ENCODE measurements around the gene JAGN1. TPM values are rescaled to one million over a fixed set of nuclear protein-coding genes. Genes with fewer than 3 reads are reported as not detected.

Gene JAGN1
- total RNA-seq, 1 experiment from 2014 or later = 34.1 TPM

DNA sequence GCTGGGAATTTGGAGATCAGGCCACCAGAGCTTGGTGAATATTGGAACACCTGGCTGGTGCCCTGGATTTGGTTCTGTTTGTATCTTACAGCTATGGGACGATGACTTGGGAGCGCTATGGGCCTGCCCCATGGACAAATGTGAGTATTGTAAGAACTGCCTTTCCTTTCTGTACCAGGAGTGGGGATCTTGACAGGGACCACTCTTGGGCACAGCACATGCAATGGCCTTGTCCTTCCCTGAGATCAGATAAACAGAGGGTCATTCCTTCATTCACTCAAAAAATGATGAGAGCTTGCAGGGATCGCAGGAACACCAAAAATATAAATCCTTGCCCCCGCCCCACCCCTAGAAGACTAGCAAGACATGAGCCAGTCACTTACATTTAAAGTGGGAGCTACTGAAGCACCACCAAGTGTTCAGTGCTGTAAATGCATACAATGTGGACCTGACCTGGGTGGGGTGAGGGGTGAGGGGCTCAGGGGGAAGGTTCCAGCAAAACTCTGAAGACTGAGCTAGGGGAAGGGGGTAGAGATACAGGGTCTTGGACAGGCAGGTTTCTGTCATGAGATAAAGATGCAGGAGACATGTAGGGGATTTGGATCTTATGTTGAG is 40.5 kb downstream of the JAGN1 start:
- Histone ChIP-seq H3K79me2 (ENCODE audit: low read length) (peaks cover 16% of the 10 kb centered on the region), H4K20me1 (ENCODE audit: low read length) (no peaks in the 10 kb centered on the region), H3K27ac (ENCODE audit: low read length) (no peak overlapping the region), H3F3A (ENCODE audit: low read length, unreplicated experiment) (no peaks in the 10 kb centered on the region), H3K4me1 (ENCODE audit: insufficient read depth, low read length) (peaks cover 31% of the 10 kb centered on the region), H2AFZ (ENCODE audit: low read length) (no peak overlapping the region), H3K9me3 (ENCODE audit: low read length) (no peaks in the 10 kb centered on the region), H3K36me3 (ENCODE audit: low read depth, low read length) (peaks cover 17% of the 10 kb centered on the region), H3K9ac (ENCODE audit: low read length) (no peak overlapping the region), H3K4me3 (ENCODE audit: low read length) (no peak overlapping the region), H3K27me3 (ENCODE audit: low read length) (no peaks in the 10 kb centered on the region), H3K9me2 (replicated peaks; ENCODE audit: low read length) (no peaks in the 10 kb centered on the region), H3K4me2 (ENCODE audit: low read length) (no peak overlapping the region)
- ATAC-seq (no peak), DNase-seq (peak; percentile 28)
- ChIA-PET CTCF (interaction anchor here (0.6 to 1.4 kb wide), 4 partner anchors 14 to 109 kb away, joined by 3 to 6 read pairs (median 4); partner anchors contain the start of gene IL17RC), POLR2A (ENCODE audit: unreplicated experiment) (interaction anchor here (0.8 kb wide), 1 partner anchor 13 kb away, joined by 6 read pairs; no protein-coding TSS in a partner anchor)
- no TSS peak for BruUV-seq (replicated peaks)
- TF ChIP-seq EZH2phosphoT487 (IDR thresholded peaks at IDR 0.05; ENCODE audit: borderline replicate concordance, low read length) = no peak
- TF ChIP-seq EZH2 (IDR thresholded peaks at IDR 0.05; ENCODE audit: low read length, unreplicated experiment) = no peak
- TF ChIP-seq, protein P1, sequence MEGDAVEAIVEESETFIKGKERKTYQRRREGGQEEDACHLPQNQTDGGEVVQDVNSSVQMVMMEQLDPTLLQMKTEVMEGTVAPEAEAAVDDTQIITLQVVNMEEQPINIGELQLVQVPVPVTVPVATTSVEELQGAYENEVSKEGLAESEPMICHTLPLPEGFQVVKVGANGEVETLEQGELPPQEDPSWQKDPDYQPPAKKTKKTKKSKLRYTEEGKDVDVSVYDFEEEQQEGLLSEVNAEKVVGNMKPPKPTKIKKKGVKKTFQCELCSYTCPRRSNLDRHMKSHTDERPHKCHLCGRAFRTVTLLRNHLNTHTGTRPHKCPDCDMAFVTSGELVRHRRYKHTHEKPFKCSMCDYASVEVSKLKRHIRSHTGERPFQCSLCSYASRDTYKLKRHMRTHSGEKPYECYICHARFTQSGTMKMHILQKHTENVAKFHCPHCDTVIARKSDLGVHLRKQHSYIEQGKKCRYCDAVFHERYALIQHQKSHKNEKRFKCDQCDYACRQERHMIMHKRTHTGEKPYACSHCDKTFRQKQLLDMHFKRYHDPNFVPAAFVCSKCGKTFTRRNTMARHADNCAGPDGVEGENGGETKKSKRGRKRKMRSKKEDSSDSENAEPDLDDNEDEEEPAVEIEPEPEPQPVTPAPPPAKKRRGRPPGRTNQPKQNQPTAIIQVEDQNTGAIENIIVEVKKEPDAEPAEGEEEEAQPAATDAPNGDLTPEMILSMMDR (conservative IDR thresholded peaks at IDR 0.05; ENCODE audit: low read depth, low read length) = peak; percentile 47
- intact Hi-C loops (cut with micrococcal nuclease) = loop anchor here (5.0 kb wide), 1 partner anchor 214 kb away; no protein-coding TSS in a partner anchor

DNA sequence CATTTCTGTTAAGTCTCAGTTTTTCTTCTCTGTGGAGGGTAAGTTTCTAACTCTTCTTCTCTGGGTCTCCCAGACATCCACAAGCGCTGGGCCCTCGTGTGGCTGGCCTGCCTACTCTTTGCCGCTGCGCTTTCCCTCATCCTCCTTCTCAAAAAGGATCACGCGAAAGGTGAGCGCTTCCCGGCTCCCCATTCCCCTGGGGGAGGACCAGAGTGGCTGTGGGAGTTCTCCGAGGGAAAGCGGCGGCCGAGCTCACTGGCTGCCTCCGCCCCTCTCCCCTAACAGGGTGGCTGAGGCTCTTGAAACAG is 42.1 kb downstream of the JAGN1 start:
- H3K4me2 ChIP-seq (ENCODE audit: low read length) = peak overlapping the region; percentile 91
- peak overlapping the region; percentile 81 for H3K9ac ChIP-seq (ENCODE audit: low read length)
- POLR2A ChIA-PET (ENCODE audit: unreplicated experiment) = interaction anchor here (0.6 to 1.9 kb wide), 4 partner anchors 16 to 113 kb away, joined by 4 to 25 read pairs (median 6); partner anchors contain the start of gene IL17RC
- peak overlapping the region; percentile 84 for H3K27ac ChIP-seq (ENCODE audit: low read length)
- ATAC-seq (no peak), DNase-seq (no peak)
- H3K36me3 ChIP-seq (ENCODE audit: low read depth, low read length) = peaks cover 17% of the 10 kb centered on the region
- peak overlapping the region; percentile 72 for H3K4me3 ChIP-seq (ENCODE audit: low read length)
- no peaks in the 10 kb centered on the region for H3K27me3 ChIP-seq (ENCODE audit: low read length)
- no TSS peak for BruUV-seq (replicated peaks)
- intact Hi-C loops (cut with micrococcal nuclease) = loop anchor here (2.0 to 5.0 kb wide), 2 partner anchors 34 to 215 kb away; no protein-coding TSS in a partner anchor
- H3K9me2 ChIP-seq (replicated peaks; ENCODE audit: low read length) = no peaks in the 10 kb centered on the region
- H3K79me2 ChIP-seq (ENCODE audit: low read length) = peaks cover 19% of the 10 kb centered on the region
- TF ChIP-seq EZH2phosphoT487 (IDR thresholded peaks at IDR 0.05; ENCODE audit: borderline replicate concordance, low read length) (no peak), EZH2 (IDR thresholded peaks at IDR 0.05; ENCODE audit: low read length, unreplicated experiment) (no peak)
- TF ChIP-seq, protein P1 (conservative IDR thresholded peaks at IDR 0.05; ENCODE audit: low read depth, low read length) = no peak
- H4K20me1 ChIP-seq (ENCODE audit: low read length) = no peaks in the 10 kb centered on the region
- CTCF ChIA-PET = interaction anchor here (0.6 to 2.0 kb wide), 9 partner anchors 10 to 343 kb away, joined by 3 to 24 read pairs (median 4); no protein-coding TSS in a partner anchor
- no peaks in the 10 kb centered on the region for H3F3A ChIP-seq (ENCODE audit: low read length, unreplicated experiment)
- H3K9me3 ChIP-seq (ENCODE audit: low read length) = no peaks in the 10 kb centered on the region
- H2AFZ ChIP-seq (ENCODE audit: low read length) = peak overlapping the region; percentile 67
- H3K4me1 ChIP-seq (ENCODE audit: insufficient read depth, low read length) = peaks cover 33% of the 10 kb centered on the region

Data from PC-3 (cell line).